GM23338 (cell line): ENCODE results near the gene THYN1. TPM values are rescaled to one million over a fixed set of nuclear protein-coding genes. Genes with fewer than 3 reads are reported as not detected.

Experiments
- ATAC-seq: fragments of 200-7000 bp; cut with Tn5 transposase; 3 replicates; pipeline ENCODE4 v1.9.1; 2020
- DNase-seq: peaks from one replicate; pipeline ENCODE4 v3.0.0-alpha.2; 2015; ENCODE audit warnings: low spot score
- H2AFZ ChIP-seq: fragments of 200-600 bp; sonication (generic); 2 replicates; pipeline ENCODE4 v1.8.0; 2016; ENCODE audit warnings: antibody characterized with exemption, mild to moderate bottlenecking, moderate library complexity
- H3F3A ChIP-seq: fragments of 200-600 bp; sonication (generic); replicated peaks from 2 replicates; pipeline ENCODE4 v1.8.0; 2017; ENCODE audit warnings: antibody characterized with exemption, mixed run types, low read depth
- H3K27ac ChIP-seq: fragments of 200-600 bp; sonication (generic); 2 replicates; pipeline ENCODE4 v1.6.1; 2016; ENCODE audit warnings: low read depth
- H3K27me3 ChIP-seq: fragments of 200-600 bp; sonication (generic); 2 replicates; pipeline ENCODE4 v1.8.0; 2016; ENCODE audit warnings: mild to moderate bottlenecking, mixed run types, moderate library complexity; ENCODE audit not compliant: insufficient read depth
- H3K36me3 ChIP-seq: fragments of 200-600 bp; sonication (generic); 2 replicates; pipeline ENCODE4 v1.8.0; 2016; ENCODE audit warnings: mild to moderate bottlenecking; ENCODE audit not compliant: insufficient read depth
- H3K4me1 ChIP-seq: fragments of 200-600 bp; sonication (generic); 2 replicates; pipeline ENCODE4 v1.8.0; 2016; ENCODE audit warnings: mild to moderate bottlenecking, moderate library complexity; ENCODE audit not compliant: insufficient read depth
- H3K4me2 ChIP-seq: fragments of 200-600 bp; sonication (generic); 2 replicates; pipeline ENCODE4 v1.7.1; 2017; ENCODE audit warnings: mixed run types
- H3K4me3 ChIP-seq: fragments of 200-600 bp; sonication (generic); 2 replicates; pipeline ENCODE4 v1.6.1; 2016; ENCODE audit warnings: mixed run types
- H3K79me2 ChIP-seq: fragments of 200-600 bp; sonication (generic); replicated peaks from 2 replicates; pipeline ENCODE4 v1.8.0; 2017; ENCODE audit warnings: mild to moderate bottlenecking; ENCODE audit not compliant: insufficient read depth
- H3K9me2 ChIP-seq: fragments of 200-600 bp; sonication (generic); 2 replicates; pipeline ENCODE4 v1.8.0; 2017; ENCODE audit not compliant: insufficient read depth
- H4K20me1 ChIP-seq: fragments of 200-600 bp; sonication (generic); replicated peaks from 2 replicates; pipeline ENCODE4 v1.8.0; 2017; ENCODE audit warnings: mild to moderate bottlenecking; ENCODE audit not compliant: insufficient read depth
- H3K27ac Mint-ChIP-seq: 2 replicates; pipeline ENCODE4 v1.8.0; 2020; ENCODE audit warnings: inconsistent platforms, mild to moderate bottlenecking, moderate library complexity, mixed read lengths
- H3K27me3 Mint-ChIP-seq: 3 replicates; pipeline ENCODE4 v1.8.0; 2022; ENCODE audit warnings: low read depth, mild to moderate bottlenecking, moderate library complexity, mixed read lengths, inconsistent platforms; ENCODE audit not compliant: insufficient read depth, poor library complexity
- H3K36me3 Mint-ChIP-seq: 3 replicates; pipeline ENCODE4 v1.8.0; 2021; ENCODE audit warnings: low read depth, mild to moderate bottlenecking, inconsistent platforms, moderate library complexity, mixed read lengths
- H3K4me1 Mint-ChIP-seq: 3 replicates; pipeline ENCODE4 v1.8.0; 2020; ENCODE audit warnings: mild to moderate bottlenecking, inconsistent platforms, mixed read lengths
- H3K4me3 Mint-ChIP-seq: 3 replicates; pipeline ENCODE4 v1.8.0; 2021; ENCODE audit warnings: moderate library complexity, mild to moderate bottlenecking, inconsistent platforms, mixed read lengths
- H3K9me3 Mint-ChIP-seq: 3 replicates; pipeline ENCODE4 v1.8.0; 2020; ENCODE audit warnings: moderate library complexity, mild to moderate bottlenecking, inconsistent platforms, mixed read lengths
- CREB1 ChIP-seq: fragments of 250-450 bp; sonication (Bioruptor Pico); IDR thresholded peaks from 2 replicates; pipeline ENCODE4 v1.5.0; 2020; ENCODE audit warnings: low read depth, mild to moderate bottlenecking, moderate library complexity
- ETS1 ChIP-seq: IDR thresholded peaks from 2 replicates; pipeline ENCODE4 v1.6.1; 2016; ENCODE audit warnings: antibody characterized with exemption
- EZH2 ChIP-seq: fragments of 200-600 bp; sonication (generic); IDR thresholded peaks from one replicate; pipeline ENCODE4 v1.8.0; 2017; ENCODE audit warnings: antibody characterized with exemption, mild to moderate bottlenecking, low read depth; ENCODE audit not compliant: unreplicated experiment
- EZH2phosphoT487 ChIP-seq: fragments of 200-600 bp; sonication (generic); IDR thresholded peaks from one replicate; pipeline ENCODE4 v1.8.1; 2018; ENCODE audit warnings: antibody characterized with exemption; ENCODE audit not compliant: unreplicated experiment
- JUNB ChIP-seq: IDR thresholded peaks from one replicate; pipeline ENCODE4 v1.6.1; 2016; ENCODE audit warnings: antibody characterized with exemption; ENCODE audit not compliant: unreplicated experiment
- NANOG ChIP-seq: IDR thresholded peaks from 2 replicates; pipeline ENCODE4 v1.6.1; 2016; ENCODE audit warnings: antibody characterized with exemption, borderline replicate concordance
- POLR2AphosphoS5 ChIP-seq: IDR thresholded peaks from 2 replicates; pipeline ENCODE4 v1.6.1; 2016; ENCODE audit warnings: antibody characterized with exemption, low read depth
- STAT1 ChIP-seq: IDR thresholded peaks from one replicate; pipeline ENCODE4 v1.6.1; 2016; ENCODE audit warnings: antibody characterized with exemption; ENCODE audit not compliant: unreplicated experiment
- ZNF114 ChIP-seq: fragments of 250-450 bp; sonication (Bioruptor Pico); IDR thresholded peaks from 2 replicates; pipeline ENCODE4 v1.5.0; 2020; ENCODE audit warnings: mild to moderate bottlenecking, moderate library complexity
- ZNF331 ChIP-seq: fragments of 250-450 bp; sonication (Bioruptor Pico); IDR thresholded peaks from 2 replicates; pipeline ENCODE4 v1.5.0; 2020; ENCODE audit warnings: low read depth, mild to moderate bottlenecking, moderate library complexity
- polyA plus RNA-seq: library from polyadenylated mRNA; unstranded; fragments of >200 nt; fragmentation: Nextera tagmentation; extraction: Ambion mirVana; gene quantifications from 2 replicates; pipeline ENCODE4 v1.2.1, GENCODE V29; 2016
- total RNA-seq: library from RNA; depleted of rRNA; stranded (reverse); fragments of >200 nt; shearing (Covaris generic); gene quantifications from 2 replicates; pipeline ENCODE4 v1.2.3, GENCODE V29; 2014
- TF ChIP-seq, protein P1 (sequence below), 2 experiments: fragments of 200-600 bp in 1 of 2; sonication (generic) in 1 of 2; conservative IDR thresholded peaks; 2 replicates each; pipeline versions ENCODE4 v1.5.1 to v1.6.1; 2016 to 2017; ENCODE audit warnings: antibody characterized with exemption in 2 of 2, low read depth in 2 of 2, mild to moderate bottlenecking in 2 of 2, moderate library complexity in 1 of 2
- TF ChIP-seq, protein P2 (sequence below): fragments of 250-450 bp; sonication (Bioruptor Pico); IDR thresholded peaks from 2 replicates; pipeline ENCODE4 v1.5.0; 2020; ENCODE audit warnings: mild to moderate bottlenecking, moderate library complexity
- TF ChIP-seq, protein P3 (sequence below): IDR thresholded peaks from one replicate; pipeline ENCODE4 v1.6.1; 2018; ENCODE audit warnings: antibody characterized with exemption; ENCODE audit not compliant: unreplicated experiment

THYN1 gene
- total and polyA plus RNA-seq, 2 experiments from 2014 or later, result 116 to 216 TPM

DNA sequence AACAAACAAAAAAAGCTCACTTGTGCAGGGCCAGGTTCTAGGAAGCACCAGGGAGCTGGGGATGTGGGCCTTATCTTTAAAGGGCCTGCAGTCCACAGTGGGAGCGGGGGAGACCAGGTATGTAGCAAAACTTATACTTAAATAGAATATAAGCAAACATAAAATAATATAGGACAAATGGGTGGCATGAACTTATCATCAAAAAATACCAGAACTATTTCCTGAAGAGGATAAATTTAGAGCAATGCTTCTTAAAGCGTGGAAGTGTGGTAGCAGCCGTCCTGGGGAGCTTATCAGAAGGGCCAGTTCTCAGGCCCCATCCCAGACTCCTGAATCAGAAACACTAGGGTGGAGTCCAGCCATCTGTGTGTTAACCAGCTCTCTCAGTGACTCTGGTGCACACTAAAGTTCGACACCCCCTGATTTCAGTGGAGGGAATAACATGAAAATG is 19.4 kb downstream of the THYN1 start:
- peaks cover 8% of the 10 kb centered on the region for H3K4me1 Mint-ChIP-seq
- H3K4me3 Mint-ChIP-seq, result no peak overlapping the region
- no peak overlapping the region for H3K4me3 ChIP-seq
- no peak overlapping the region for H3K27ac Mint-ChIP-seq
- H3K9me2 ChIP-seq, result no peaks in the 10 kb centered on the region
- no peaks in the 10 kb centered on the region for H3F3A ChIP-seq
- H3K36me3 ChIP-seq, result no peaks in the 10 kb centered on the region
- no peaks in the 10 kb centered on the region for H3K4me1 ChIP-seq
- H3K36me3 Mint-ChIP-seq, result peaks cover 3% of the 10 kb centered on the region; the same call in 2 of the 3 replicates
- H3K79me2 ChIP-seq, result peaks cover 12% of the 10 kb centered on the region; the same call in 1 of the 2 replicates
- H2AFZ ChIP-seq, result no peak overlapping the region
- no peak for DNase-seq
- H3K27me3 ChIP-seq, result no peaks in the 10 kb centered on the region
- no peak overlapping the region for H3K4me2 ChIP-seq
- H3K27ac ChIP-seq, result no peak overlapping the region
- peaks cover 4% of the 10 kb centered on the region for H3K27me3 Mint-ChIP-seq
- TF ChIP-seq, protein P1, sequence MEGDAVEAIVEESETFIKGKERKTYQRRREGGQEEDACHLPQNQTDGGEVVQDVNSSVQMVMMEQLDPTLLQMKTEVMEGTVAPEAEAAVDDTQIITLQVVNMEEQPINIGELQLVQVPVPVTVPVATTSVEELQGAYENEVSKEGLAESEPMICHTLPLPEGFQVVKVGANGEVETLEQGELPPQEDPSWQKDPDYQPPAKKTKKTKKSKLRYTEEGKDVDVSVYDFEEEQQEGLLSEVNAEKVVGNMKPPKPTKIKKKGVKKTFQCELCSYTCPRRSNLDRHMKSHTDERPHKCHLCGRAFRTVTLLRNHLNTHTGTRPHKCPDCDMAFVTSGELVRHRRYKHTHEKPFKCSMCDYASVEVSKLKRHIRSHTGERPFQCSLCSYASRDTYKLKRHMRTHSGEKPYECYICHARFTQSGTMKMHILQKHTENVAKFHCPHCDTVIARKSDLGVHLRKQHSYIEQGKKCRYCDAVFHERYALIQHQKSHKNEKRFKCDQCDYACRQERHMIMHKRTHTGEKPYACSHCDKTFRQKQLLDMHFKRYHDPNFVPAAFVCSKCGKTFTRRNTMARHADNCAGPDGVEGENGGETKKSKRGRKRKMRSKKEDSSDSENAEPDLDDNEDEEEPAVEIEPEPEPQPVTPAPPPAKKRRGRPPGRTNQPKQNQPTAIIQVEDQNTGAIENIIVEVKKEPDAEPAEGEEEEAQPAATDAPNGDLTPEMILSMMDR (conservative IDR thresholded peaks at IDR 0.05; ENCODE audit: low read depth in 2 of 2), result no peak
- TF ChIP-seq EZH2 (no peak), STAT1 (no peak), ETS1 (no peak), NANOG (no peak), EZH2phosphoT487 (no peak), ZNF331 (no peak), ZNF114 (CRISPR knock-in tag) (no peak), JUNB (no peak), POLR2AphosphoS5 (no peak), CREB1 (no peak)
- TF ChIP-seq, protein P2, sequence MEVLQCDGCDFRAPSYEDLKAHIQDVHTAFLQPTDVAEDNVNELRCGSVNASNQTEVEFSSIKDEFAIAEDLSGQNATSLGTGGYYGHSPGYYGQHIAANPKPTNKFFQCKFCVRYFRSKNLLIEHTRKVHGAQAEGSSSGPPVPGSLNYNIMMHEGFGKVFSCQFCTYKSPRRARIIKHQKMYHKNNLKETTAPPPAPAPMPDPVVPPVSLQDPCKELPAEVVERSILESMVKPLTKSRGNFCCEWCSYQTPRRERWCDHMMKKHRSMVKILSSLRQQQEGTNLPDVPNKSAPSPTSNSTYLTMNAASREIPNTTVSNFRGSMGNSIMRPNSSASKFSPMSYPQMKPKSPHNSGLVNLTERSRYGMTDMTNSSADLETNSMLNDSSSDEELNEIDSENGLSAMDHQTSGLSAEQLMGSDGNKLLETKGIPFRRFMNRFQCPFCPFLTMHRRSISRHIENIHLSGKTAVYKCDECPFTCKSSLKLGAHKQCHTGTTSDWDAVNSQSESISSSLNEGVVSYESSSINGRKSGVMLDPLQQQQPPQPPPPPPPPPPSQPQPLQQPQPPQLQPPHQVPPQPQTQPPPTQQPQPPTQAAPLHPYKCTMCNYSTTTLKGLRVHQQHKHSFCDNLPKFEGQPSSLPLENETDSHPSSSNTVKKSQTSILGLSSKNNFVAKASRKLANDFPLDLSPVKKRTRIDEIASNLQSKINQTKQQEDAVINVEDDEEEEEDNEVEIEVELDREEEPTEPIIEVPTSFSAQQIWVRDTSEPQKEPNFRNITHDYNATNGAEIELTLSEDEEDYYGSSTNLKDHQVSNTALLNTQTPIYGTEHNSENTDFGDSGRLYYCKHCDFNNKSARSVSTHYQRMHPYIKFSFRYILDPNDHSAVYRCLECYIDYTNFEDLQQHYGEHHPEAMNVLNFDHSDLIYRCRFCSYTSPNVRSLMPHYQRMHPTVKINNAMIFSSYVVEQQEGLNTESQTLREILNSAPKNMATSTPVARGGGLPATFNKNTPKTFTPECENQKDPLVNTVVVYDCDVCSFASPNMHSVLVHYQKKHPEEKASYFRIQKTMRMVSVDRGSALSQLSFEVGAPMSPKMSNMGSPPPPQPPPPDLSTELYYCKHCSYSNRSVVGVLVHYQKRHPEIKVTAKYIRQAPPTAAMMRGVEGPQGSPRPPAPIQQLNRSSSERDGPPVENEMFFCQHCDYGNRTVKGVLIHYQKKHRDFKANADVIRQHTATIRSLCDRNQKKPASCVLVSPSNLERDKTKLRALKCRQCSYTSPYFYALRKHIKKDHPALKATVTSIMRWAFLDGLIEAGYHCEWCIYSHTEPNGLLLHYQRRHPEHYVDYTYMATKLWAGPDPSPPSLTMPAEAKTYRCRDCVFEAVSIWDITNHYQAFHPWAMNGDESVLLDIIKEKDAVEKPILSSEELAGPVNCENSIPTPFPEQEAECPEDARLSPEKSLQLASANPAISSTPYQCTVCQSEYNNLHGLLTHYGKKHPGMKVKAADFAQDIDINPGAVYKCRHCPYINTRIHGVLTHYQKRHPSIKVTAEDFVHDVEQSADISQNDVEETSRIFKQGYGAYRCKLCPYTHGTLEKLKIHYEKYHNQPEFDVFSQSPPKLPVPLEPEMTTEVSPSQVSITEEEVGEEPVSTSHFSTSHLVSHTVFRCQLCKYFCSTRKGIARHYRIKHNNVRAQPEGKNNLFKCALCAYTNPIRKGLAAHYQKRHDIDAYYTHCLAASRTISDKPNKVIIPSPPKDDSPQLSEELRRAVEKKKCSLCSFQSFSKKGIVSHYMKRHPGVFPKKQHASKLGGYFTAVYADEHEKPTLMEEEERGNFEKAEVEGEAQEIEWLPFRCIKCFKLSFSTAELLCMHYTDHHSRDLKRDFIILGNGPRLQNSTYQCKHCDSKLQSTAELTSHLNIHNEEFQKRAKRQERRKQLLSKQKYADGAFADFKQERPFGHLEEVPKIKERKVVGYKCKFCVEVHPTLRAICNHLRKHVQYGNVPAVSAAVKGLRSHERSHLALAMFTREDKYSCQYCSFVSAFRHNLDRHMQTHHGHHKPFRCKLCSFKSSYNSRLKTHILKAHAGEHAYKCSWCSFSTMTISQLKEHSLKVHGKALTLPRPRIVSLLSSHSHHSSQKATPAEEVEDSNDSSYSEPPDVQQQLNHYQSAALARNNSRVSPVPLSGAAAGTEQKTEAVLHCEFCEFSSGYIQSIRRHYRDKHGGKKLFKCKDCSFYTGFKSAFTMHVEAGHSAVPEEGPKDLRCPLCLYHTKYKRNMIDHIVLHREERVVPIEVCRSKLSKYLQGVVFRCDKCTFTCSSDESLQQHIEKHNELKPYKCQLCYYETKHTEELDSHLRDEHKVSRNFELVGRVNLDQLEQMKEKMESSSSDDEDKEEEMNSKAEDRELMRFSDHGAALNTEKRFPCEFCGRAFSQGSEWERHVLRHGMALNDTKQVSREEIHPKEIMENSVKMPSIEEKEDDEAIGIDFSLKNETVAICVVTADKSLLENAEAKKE (CRISPR knock-in tag), result no peak
- TF ChIP-seq, protein P3, sequence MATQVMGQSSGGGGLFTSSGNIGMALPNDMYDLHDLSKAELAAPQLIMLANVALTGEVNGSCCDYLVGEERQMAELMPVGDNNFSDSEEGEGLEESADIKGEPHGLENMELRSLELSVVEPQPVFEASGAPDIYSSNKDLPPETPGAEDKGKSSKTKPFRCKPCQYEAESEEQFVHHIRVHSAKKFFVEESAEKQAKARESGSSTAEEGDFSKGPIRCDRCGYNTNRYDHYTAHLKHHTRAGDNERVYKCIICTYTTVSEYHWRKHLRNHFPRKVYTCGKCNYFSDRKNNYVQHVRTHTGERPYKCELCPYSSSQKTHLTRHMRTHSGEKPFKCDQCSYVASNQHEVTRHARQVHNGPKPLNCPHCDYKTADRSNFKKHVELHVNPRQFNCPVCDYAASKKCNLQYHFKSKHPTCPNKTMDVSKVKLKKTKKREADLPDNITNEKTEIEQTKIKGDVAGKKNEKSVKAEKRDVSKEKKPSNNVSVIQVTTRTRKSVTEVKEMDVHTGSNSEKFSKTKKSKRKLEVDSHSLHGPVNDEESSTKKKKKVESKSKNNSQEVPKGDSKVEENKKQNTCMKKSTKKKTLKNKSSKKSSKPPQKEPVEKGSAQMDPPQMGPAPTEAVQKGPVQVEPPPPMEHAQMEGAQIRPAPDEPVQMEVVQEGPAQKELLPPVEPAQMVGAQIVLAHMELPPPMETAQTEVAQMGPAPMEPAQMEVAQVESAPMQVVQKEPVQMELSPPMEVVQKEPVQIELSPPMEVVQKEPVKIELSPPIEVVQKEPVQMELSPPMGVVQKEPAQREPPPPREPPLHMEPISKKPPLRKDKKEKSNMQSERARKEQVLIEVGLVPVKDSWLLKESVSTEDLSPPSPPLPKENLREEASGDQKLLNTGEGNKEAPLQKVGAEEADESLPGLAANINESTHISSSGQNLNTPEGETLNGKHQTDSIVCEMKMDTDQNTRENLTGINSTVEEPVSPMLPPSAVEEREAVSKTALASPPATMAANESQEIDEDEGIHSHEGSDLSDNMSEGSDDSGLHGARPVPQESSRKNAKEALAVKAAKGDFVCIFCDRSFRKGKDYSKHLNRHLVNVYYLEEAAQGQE, result no peak
- ATAC-seq, result no peak
- H3K9me3 Mint-ChIP-seq, result no peaks in the 10 kb centered on the region
- H4K20me1 ChIP-seq, result peaks cover 3% of the 10 kb centered on the region; the same call in 1 of the 2 replicates
